IMR-90 (cell line): ENCODE measurements around the gene KIR2DL4. TPM values are rescaled to one million over a fixed set of nuclear protein-coding genes. Genes with fewer than 3 reads are reported as not detected.
"Not testable (repeated sequence)": the region's sequence is repeated elsewhere in the genome, so short reads cannot be mapped to it uniquely, and the experiment has no call there.

Source experiments
- ATAC-seq: fragments of 200-7000 bp; cut with Tn5 transposase; 2 replicates; pipeline ENCODE4 v1.9.1; 2020; ENCODE audit warnings: low read depth, mild to moderate bottlenecking, moderate library complexity
- BruUV-seq: library from RNA; stranded (reverse); fragments of 400-500 nt; replicated peaks from 2 replicates; lab custom pipeline; 2021; lab: Mats Ljungman, UMichigan
- CTCF ChIA-PET: fragments of 300-600 bp; formaldehyde crosslinking; extraction: SDS; loops from one replicate; lab custom pipeline; 2021; ENCODE audit warnings: antibody characterized with exemption; lab: Yijun Ruan, JAX
- POLR2A ChIA-PET: fragments of 300-600 bp; sonication (Branson Sonifier 250); formaldehyde crosslinking; loops from one replicate; lab custom pipeline; 2022; ENCODE audit warnings: antibody characterized with exemption; ENCODE audit not compliant: unreplicated experiment; lab: Charles Lee
- DNase-seq: peaks from one replicate; pipeline ENCODE4 v3.0.0; 2013
- H2AFZ ChIP-seq: replicated peaks from 2 replicates; pipeline ENCODE3; 2013; ENCODE audit warnings: low read length, mild to moderate bottlenecking; ENCODE audit not compliant: poor library complexity
- H2AK5ac ChIP-seq: 2 replicates; pipeline ENCODE4 v1.6.1; 2013; ENCODE audit warnings: low read depth, low read length, inconsistent platforms
- H2AK9ac ChIP-seq: replicated peaks from 2 replicates; pipeline ENCODE3; 2013; ENCODE audit warnings: mild to moderate bottlenecking, low read depth, low read length, moderate library complexity; ENCODE audit not compliant: poor library complexity
- H2BK120ac ChIP-seq: 2 replicates; pipeline ENCODE4 v1.6.1; 2013; ENCODE audit warnings: low read depth, low read length, inconsistent platforms
- H2BK15ac ChIP-seq: 3 replicates; pipeline ENCODE4 v1.6.1; 2013; ENCODE audit warnings: low read depth, low read length, inconsistent platforms
- H2BK20ac ChIP-seq: 2 replicates; pipeline ENCODE4 v1.6.1; 2013; ENCODE audit warnings: low read depth, mild to moderate bottlenecking, inconsistent platforms, low read length, moderate library complexity
- H2BK5ac ChIP-seq: 2 replicates; pipeline ENCODE4 v1.6.1; 2013; ENCODE audit warnings: mild to moderate bottlenecking, low read depth, low read length, inconsistent platforms; ENCODE audit not compliant: poor library complexity, severe bottlenecking
- H3K14ac ChIP-seq: replicated peaks from 2 replicates; pipeline ENCODE4 v1.6.1; 2013; ENCODE audit warnings: low read depth, low read length, inconsistent platforms
- H3K18ac ChIP-seq: 2 replicates; pipeline ENCODE4 v1.6.1; 2013; ENCODE audit warnings: low read depth, low read length, control low read depth
- H3K23ac ChIP-seq: 2 replicates; pipeline ENCODE4 v1.6.1; 2013; ENCODE audit warnings: low read depth, low read length, inconsistent platforms
- H3K27ac ChIP-seq: 2 replicates; pipeline ENCODE4 v1.5.1; 2013; ENCODE audit warnings: mild to moderate bottlenecking, control low read depth, low read length; ENCODE audit not compliant: insufficient read depth
- H3K27me3 ChIP-seq: 2 replicates; pipeline ENCODE4 v1.6.1; 2013; ENCODE audit warnings: low read length; ENCODE audit not compliant: control insufficient read depth, insufficient read depth
- H3K36me3 ChIP-seq: 2 replicates; pipeline ENCODE4 v1.6.1; 2013; ENCODE audit warnings: low read length, mixed read lengths; ENCODE audit not compliant: control insufficient read depth, insufficient read depth
- H3K4ac ChIP-seq: 2 replicates; pipeline ENCODE4 v1.6.1; 2013; ENCODE audit warnings: low read depth, low read length, inconsistent platforms
- H3K4me1 ChIP-seq: 2 replicates; pipeline ENCODE4 v1.6.1; 2013; ENCODE audit warnings: low read length, mixed read lengths; ENCODE audit not compliant: control insufficient read depth, insufficient read depth
- H3K4me2 ChIP-seq: 2 replicates; pipeline ENCODE4 v1.6.1; 2013; ENCODE audit warnings: low read depth, mild to moderate bottlenecking, control low read depth, low read length, moderate library complexity
- H3K4me3 ChIP-seq: 2 replicates; pipeline ENCODE4 v1.5.1; 2013; ENCODE audit warnings: low read depth, mild to moderate bottlenecking, control low read depth, low read length, moderate library complexity; ENCODE audit not compliant: insufficient read depth
- H3K56ac ChIP-seq: 2 replicates; pipeline ENCODE4 v1.6.1; 2013; ENCODE audit warnings: low read length, inconsistent platforms; ENCODE audit not compliant: insufficient read depth; ENCODE audit errors: extremely low read depth
- H3K79me1 ChIP-seq, 2 experiments: 2 replicates each; pipeline ENCODE4 v1.6.1; 2013; ENCODE audit warnings: low read length in 2 of 2, inconsistent platforms in 1 of 2, low read depth in 1 of 2
- H3K9ac ChIP-seq: 2 replicates; pipeline ENCODE4 v1.6.1; 2013; ENCODE audit warnings: low read depth, low read length, control low read depth
- H3K9me1 ChIP-seq: 2 replicates; pipeline ENCODE4 v1.6.1; 2013; ENCODE audit warnings: low read length, inconsistent platforms; ENCODE audit not compliant: insufficient read depth
- H3K9me3 ChIP-seq: 2 replicates; pipeline ENCODE4 v1.6.1; 2013; ENCODE audit warnings: low read length; ENCODE audit not compliant: control insufficient read depth, insufficient read depth
- H4K20me1 ChIP-seq: 2 replicates; pipeline ENCODE4 v1.6.1; 2013; ENCODE audit warnings: low read length, inconsistent platforms; ENCODE audit not compliant: insufficient read depth
- H4K5ac ChIP-seq: 2 replicates; pipeline ENCODE4 v1.6.1; 2013; ENCODE audit warnings: mild to moderate bottlenecking, low read depth, low read length, control low read depth
- H4K8ac ChIP-seq, 2 experiments: 2 replicates each; pipeline ENCODE4 v1.6.1; 2013; ENCODE audit warnings: low read depth in 2 of 2, low read length in 2 of 2, control low read depth in 1 of 2, inconsistent platforms in 1 of 2
- H4K91ac ChIP-seq: 2 replicates; pipeline ENCODE4 v1.6.1; 2013; ENCODE audit warnings: low read depth, low read length, inconsistent platforms; ENCODE audit not compliant: insufficient read depth
- MAFK ChIP-seq: IDR thresholded peaks from 2 replicates; pipeline ENCODE4 v1.6.1; 2012; ENCODE audit warnings: low read depth, low read length, improper control_type of control experiment
- RFX5 ChIP-seq: IDR thresholded peaks from 2 replicates; pipeline ENCODE4 v1.8.0; 2012; ENCODE audit warnings: low read depth, mild to moderate bottlenecking, low read length, moderate library complexity
- WGBS, 2 experiments: methylation state at CpG; one replicate each; pipeline versions ENCODE4 v1.1.5 to v1.1.7; 2013; ENCODE audit warnings: missing lambda C conversion rate in 2 of 2; ENCODE audit not compliant: insufficient read length in 1 of 2; ENCODE audit errors: extremely low coverage in 2 of 2; 5-methylcytosine and 5-hydroxymethylcytosine counted together
- dilution Hi-C: fragments of 300-500 bp; cut with HindIII; formaldehyde crosslinking; loops from one replicate; pipeline ENCODE4 v1.14.3; 2018; ENCODE audit warnings: low sequenced_read_pairs; ENCODE audit not compliant: unreplicated experiment
- in situ Hi-C: fragments of 300-500 bp; cut with MboI; formaldehyde crosslinking; loops from 3 replicates; pipeline ENCODE4 v1.14.3; 2019; ENCODE audit warnings: low sequenced_read_pairs, inconsistent platforms, mixed read lengths
- intact Hi-C: fragments of 100-400 bp; cut with micrococcal nuclease; formaldehyde crosslinking; loops from 2 replicates; pipeline ENCODE4 v1.10.0; 2022
- polyA plus RNA-seq, 3 experiments: library from polyadenylated mRNA; depleted of rRNA; stranded (reverse); fragments of >200 nt; gene quantifications; 2 replicates each; pipeline ENCODE4 v1.2.3, GENCODE V29; 2012; ENCODE audit warnings: low replicate concordance in 1 of 3
- total RNA-seq: library from RNA; depleted of rRNA; stranded (reverse); fragments of >200 nt; gene quantifications from 2 replicates; pipeline ENCODE4 v1.2.3, GENCODE V29; 2012

Gene KIR2DL4
- total and polyA plus RNA-seq, 2 of the 4 experiments (the other 2 are of a cell fraction), result not detected

- Histone ChIP-seq H3K23ac (no peak overlapping the region), H2BK120ac (no peak overlapping the region), H2AK5ac (no peak overlapping the region), H4K91ac (no peak overlapping the region), H2BK20ac (no peak overlapping the region), H3K4me1 (no peaks in the 10 kb centered on the region), H2AFZ (no peak overlapping the region), H3K4me2 (no peak overlapping the region), H3K14ac (no peak overlapping the region), H3K9ac (no peak overlapping the region), H2BK15ac (no peak overlapping the region), H3K79me1 (no peaks in the 10 kb centered on the region), H4K20me1 (no peaks in the 10 kb centered on the region), H3K4ac (no peak overlapping the region), H3K36me3 (no peaks in the 10 kb centered on the region), H3K27ac (no peak overlapping the region), H3K4me3 (no peak overlapping the region), H4K8ac (no peak overlapping the region), H2BK5ac (no peak overlapping the region), H3K56ac (no peak overlapping the region), H3K27me3 (no peaks in the 10 kb centered on the region), H3K9me3 (peaks cover 33% of the 10 kb centered on the region), H4K5ac (no peak overlapping the region), H3K18ac (no peak overlapping the region), H3K9me1 (no peaks in the 10 kb centered on the region), H2AK9ac (no peak overlapping the region)
- in situ Hi-C loops, result no loop called here
- no CpG with 5 or more reads among the region's 2 CpGs for WGBS, 2 experiments
- TF ChIP-seq RFX5, result no peak
- TF ChIP-seq MAFK, result peak; percentile 11; the same call in 1 of the 2 replicates
- ChIA-PET CTCF (no interaction called here), POLR2A (no interaction called here)
- intact Hi-C loops, result no loop called here
- no TSS peak for BruUV-seq
- DNase-seq (no peak), ATAC-seq (no peak)
- dilution Hi-C loops, result no loop called here
Observed at GRCh38 chr19:54806516-54806838, 3.1 kb downstream of the KIR2DL4 start.

- H4K20me1 ChIP-seq, H4K91ac ChIP-seq, H3K79me1 ChIP-seq, H3K9ac ChIP-seq, H2BK15ac ChIP-seq, H4K5ac ChIP-seq, POLR2A ChIA-PET, H2AK5ac ChIP-seq, H2AK9ac ChIP-seq, intact Hi-C loops, H3K4me2 ChIP-seq, H3K4ac ChIP-seq, H3K18ac ChIP-seq, H3K14ac ChIP-seq, DNase-seq, H2AFZ ChIP-seq, H3K23ac ChIP-seq, H3K27me3 ChIP-seq, H3K27ac ChIP-seq, dilution Hi-C loops, CTCF ChIA-PET, H4K8ac ChIP-seq, H2BK20ac ChIP-seq, H2BK5ac ChIP-seq, H3K4me3 ChIP-seq, H3K9me1 ChIP-seq, ATAC-seq, H2BK120ac ChIP-seq, H3K4me1 ChIP-seq, in situ Hi-C loops, H3K36me3 ChIP-seq, H3K56ac ChIP-seq, BruUV-seq: not testable (repeated sequence)
- no CpG with 5 or more reads among the region's 3 CpGs for WGBS, 2 experiments
- H3K9me3 ChIP-seq, result peaks cover 31% of the 10 kb centered on the region
Observed at GRCh38 chr19:54814571-54814970, 11.2 kb downstream of the KIR2DL4 start.
